Inferior parietal cortex (tissue), 1 donor: ENCODE results near the gene LAMA4.

Experiments used
- DNase-seq: peaks from one replicate; pipeline ENCODE4 v3.0.0-alpha.2; 2016; ENCODE audit errors: extremely low spot score

The LAMA4 gene

DNA sequence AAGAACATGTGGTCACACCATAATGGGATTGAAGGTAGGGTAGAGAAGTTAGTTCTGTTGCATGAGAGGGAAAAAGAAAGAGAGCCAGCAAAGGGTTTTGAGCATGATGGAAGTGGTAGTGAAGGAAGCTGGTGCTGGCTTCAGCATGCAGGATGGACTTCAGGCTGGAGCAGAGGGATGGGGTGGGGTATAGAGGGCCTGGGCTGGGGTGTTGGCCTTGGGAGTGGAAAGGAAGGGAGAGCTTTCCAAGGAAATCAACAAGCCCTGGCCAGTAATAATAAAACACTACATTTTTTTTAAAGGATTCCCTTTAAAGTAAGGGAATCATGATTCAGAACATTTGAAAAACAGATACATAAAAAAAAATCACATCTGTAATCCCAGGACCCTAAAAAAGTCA is 61.2 kb downstream of the LAMA4 start:
- no peak for DNase-seq

DNA sequence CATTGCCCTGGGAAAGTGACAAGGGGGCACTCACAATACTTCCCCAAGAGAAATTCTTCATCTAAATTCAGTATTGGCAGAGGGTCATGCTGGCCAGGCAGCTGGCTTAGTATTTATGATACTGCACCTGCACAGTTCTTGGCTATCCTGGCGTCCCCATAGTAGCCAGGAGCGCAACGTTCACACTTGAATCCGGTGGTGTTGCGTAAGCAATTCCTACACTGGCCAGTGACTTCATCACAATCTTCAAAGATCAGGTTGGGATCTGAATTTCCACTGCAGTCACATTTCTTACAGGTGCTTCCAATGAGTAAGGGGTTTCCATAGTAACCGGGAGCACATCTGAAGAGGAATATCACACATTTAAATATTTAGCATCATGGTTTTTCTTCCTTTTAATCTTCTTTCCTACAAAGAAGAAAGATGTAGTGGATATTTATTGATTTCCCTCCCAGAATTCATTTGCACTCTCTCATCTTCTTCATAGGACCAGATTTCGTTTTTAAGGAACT is 62.8 kb downstream of the LAMA4 start:
- no peak for DNase-seq

DNA sequence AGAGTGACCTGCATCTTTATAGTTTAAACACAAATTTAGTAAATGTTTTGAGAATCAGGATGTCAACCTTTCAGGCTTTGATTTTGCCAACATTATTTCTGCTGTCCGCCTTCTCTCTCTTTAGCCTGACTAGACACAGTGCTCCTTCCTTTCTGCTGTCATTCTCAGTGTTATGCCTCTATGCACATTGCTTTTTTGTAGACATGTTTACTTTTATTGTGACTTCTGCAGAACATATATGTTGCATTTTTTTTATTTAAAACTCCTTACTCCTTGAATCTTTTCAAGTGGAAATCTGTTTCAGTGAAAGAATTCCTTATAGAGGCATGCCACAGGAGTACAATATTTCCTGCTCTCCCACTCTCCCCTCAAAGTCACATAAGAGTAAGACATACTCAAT is 64.2 kb downstream of the LAMA4 start:
- DNase-seq, result no peak

DNA sequence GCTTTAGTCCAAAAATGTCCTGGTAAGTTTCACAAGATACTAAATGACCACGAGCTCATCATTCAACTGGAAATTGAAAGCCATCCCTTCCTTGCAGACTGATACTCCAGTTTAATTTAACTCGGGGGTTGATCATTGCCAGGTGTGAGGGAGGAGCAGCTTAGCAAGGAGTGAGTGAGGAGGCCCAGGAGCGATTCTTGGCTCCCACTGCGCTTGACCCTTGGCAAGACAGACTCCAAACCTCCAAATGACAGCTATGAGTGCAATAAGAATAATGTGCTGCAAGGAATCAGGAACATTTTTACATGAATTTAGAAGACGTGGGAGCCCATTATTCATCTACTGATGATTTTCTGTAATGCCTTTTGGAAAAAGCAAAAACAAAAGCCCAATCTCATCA is 64.9 kb downstream of the LAMA4 start:
- no peak for DNase-seq

DNA sequence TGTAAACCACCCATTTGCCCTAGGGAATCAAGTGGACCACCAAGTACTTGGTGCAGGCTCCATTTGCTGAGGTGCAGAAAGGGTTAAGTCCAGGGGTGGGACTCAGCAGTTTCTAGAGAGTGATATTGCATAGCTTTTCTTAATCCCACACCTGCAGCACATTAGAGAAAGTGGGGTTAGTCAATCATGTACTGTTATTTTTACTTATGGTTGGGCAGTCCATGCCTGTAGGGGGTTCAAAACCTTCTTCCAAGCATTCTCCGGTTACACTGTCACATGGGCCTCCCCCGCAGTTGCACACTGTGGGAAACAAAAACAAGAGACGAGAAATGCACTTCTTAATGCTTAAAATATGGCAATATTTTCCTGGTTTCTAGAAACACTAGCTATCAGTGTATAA is 65.5 kb downstream of the LAMA4 start:
- no peak for DNase-seq

DNA sequence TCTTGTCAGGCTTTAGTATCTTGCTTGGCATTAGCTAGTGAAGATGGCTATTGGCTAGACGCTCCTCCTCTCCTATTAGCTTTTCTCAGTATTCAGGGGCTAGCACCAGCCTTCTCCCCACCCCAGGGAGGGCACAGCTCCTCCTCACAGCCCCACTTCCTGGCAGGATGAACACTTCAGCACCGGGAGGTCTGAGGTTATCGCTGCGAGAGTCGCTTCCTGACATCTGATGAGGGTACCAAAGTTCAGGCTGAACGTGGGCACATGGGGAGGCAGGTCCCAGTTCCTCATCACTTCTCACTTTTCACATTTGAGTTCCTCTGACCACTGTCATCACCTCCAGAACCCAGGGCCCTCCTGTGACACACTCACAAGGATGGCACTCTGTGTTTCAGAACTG is 66.6 kb downstream of the LAMA4 start:
- DNase-seq, result no peak

DNA sequence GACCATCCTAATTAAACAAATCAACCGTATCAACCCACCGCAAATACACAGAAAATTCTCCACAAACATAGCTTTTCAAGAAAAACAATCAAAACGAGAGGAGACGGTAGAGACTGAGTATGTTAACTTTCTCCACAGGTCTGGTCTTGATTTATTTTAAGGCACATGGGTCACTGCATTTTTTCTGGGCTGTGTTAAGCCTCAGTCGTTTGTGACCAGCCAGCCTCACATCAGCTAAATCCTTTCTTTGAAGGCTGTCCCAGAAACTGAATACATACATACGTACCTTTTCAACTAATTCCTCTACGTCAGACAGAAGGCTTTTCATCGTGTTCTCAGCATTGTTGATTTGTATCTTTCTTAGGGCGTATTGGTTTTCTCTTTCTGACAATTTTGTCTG is 69.4 kb downstream of the LAMA4 start:
- DNase-seq, result no peak

DNA sequence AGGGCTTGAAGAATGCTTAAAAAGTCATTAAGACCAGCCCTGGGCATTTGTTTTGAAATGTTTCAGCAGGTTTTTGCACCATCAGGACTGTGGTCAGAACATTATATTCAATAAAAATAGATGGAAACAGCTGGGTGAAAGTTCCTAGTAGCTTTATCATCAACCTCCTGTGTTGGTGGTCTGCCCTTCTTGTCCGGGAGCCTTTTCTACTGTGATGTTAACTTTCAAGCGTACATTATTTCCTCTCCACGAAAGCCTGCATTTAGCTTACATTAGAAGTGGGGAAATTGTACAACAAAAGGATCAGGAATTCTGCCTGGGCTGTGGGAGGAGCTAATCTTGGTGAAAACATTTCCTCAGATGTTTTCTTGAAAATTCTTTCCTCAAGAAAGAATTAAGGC is 71.1 kb downstream of the LAMA4 start:
- DNase-seq, result no peak

DNA sequence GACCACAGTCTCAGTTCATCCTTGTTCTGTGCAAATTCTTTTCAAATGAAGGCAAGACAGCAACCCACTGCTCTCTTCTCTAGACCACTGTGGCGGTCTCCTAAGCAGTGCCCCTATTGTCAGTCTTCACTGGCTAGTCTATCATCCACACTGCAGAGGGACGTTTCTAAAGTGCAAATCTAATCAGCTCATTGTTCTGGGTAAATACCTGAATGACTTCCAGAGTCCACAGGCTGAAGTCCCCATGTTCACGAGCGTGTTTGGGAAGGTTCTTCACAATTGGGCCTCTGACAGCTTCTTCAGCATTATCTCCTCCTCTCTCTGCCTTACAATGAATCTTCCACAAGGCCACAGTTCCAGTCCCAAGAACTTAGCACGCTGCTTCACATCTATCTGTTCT is 73.2 kb downstream of the LAMA4 start:
- DNase-seq, result no peak

DNA sequence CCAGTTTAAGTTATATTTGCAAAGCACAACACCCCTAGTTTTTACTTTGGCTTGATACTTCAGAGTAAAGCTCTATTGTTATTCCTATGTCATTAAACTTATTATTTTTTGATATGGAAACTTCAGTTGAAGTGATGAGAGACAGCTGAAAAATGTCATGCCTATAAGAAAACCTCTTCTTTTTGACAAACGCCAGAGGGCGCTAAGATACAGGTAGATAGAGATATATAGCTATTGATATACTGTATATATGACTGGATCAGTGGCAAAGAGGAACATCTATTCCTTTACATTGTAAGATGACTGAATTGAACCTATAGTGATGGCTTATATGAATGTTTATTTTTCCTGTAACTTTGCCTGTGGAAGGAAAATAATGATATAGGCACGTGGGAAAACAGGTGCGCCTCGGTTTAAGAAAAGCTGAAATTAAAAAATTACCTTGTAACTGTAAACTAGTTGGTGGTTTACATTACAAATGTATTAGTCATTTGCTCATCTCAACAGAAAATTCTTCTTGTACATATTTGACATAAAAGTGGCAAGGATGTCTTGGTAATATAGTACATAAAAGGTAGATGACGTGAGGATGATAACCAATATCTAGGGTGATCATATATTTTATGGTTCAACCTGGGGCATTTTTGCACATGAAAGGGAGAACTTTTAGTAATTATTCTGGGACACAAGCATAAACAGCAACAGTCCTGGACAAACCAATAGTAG is 74.1 kb downstream of the LAMA4 start:
- DNase-seq, result peak; percentile 88

DNA sequence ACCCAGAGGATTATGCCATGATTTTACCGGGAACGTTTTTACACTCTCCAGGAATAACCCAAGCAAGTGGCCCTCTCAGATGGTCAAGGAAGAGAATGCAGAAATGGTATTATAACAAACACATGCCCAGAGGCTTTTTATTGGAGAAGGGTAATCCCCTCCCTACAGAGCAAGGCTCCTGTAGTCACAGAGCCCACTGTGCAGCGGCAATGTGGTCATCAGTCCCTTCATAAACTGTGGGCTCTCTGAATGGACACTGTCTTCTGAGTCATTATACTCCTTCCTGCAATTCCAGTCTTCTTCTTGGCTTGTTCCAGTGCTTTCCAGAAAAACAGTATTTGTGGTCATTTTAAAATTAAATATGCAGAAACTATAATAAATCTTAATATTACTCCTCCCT is 74.7 kb downstream of the LAMA4 start:
- no peak for DNase-seq

DNA sequence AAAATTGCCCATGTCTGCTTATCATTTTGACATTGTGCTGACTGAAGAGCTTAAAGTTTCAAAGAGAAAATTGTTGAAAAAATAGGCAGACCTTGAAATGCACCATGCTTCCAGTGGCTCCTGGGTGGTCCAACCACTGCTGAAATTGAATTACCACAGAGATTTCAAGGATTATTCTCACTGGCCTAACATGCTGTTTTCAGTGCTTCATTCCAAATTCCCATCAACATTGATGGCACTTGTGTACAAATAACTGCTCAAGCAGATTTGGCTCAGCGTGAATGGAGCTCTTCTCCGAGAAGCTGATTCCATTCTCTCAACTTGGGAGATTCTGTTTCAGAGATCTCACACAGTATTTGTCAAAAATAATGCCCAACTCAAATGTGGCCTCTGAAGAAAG is 75.5 kb downstream of the LAMA4 start:
- no peak for DNase-seq

DNA sequence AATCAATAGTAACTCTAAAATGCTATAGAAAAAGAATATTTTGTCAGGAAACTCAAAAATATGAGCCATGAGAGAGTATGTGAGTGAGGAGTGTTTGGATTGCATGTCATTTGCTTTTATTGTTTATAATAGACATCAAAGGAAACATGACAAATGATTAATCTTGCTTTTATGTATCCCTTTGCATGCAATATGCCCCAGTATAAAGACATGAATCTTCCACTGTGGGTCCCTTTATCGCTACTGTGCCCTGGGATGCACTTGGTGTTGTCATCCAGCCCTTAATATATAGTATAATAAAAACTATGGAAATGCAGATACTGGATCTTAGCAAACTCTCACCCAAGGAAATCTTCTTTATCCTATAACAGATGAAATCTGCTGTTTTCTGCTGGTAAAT is 77.3 kb downstream of the LAMA4 start:
- no peak for DNase-seq

DNA sequence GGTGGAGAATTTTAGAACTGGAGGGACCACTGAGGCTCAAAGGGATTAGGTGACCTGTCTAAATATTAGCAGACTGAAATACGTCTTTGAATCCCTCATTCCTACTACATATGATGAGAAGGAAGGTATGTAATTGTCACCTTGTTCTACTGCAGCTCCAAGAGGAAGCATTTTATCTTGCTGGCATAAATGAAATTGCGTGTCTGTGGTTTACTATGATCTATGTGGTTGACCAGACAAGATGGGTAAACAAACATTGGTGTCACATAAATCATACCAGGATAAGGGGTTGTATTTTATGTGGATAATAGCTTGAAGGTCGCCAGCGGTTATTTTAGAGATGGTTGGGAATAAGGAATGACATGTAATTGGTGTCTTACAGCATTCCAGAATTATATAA is 78.2 kb downstream of the LAMA4 start:
- no peak for DNase-seq

DNA sequence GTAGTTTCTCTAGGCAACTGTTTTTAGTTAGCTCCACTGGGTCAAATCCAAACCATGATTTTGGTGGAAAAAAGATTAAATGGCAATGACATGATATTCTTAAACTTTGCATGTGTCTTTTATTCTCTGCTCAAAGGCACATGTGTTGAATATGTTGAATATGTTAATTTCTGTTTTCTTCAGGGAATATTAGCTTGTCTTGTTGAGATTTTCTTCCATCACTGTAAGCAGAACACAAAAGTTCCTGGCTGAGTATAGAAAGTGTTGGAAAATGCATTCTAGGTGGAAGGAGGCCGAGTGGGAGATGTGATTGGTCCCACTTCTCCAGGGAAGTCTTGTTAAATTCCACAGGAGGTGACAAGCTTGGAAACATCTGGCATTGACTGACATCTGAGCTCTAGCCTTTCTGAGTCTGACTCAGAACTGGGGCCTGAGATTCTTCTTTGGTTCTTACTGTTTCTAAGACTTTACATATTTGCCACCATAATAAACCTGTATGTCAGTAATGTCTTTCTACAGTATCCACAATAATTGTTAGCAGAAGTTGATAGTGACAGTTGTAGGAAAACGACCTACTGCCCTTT is 81.1 kb downstream of the LAMA4 start:
- DNase-seq, result no peak

DNA sequence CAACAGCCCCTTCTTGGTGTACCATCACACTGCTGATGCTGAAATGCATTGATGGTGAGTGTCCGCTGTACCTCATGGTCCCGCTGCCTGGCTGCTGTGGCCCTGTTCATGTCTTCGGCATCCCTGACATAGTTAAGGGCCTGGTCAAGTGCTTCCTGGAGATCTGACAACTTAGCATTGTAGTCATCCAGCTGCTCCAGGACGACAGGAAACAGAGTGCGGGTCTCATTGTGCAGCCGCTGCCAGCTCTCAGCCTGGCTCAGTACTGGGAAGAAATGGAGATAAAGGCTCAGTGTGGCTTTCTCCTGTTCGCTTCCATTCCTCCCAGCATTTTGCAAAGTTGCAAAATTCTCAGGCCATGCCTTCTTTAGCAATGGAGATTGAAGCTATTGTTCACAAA is 81.8 kb downstream of the LAMA4 start:
- DNase-seq, result no peak

DNA sequence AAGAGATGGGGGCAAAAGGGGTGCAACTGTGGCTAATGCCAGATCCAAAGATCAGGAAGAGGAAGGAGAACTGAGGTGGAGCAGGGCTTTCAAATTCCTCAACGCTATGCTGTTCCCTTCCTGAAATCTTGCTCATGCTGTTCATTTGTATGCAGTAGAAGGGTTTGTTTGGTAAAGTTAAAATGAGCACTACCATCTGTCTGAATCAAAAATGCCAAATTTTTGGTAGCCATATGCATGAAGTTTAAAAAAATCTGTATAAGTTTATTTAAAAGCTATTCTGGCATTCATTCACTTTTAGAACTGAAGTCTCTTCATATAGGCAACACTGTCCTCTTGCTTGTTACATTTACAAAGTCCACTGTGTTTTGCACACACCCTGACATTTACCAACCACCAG is 84.8 kb downstream of the LAMA4 start:
- no peak for DNase-seq

DNA sequence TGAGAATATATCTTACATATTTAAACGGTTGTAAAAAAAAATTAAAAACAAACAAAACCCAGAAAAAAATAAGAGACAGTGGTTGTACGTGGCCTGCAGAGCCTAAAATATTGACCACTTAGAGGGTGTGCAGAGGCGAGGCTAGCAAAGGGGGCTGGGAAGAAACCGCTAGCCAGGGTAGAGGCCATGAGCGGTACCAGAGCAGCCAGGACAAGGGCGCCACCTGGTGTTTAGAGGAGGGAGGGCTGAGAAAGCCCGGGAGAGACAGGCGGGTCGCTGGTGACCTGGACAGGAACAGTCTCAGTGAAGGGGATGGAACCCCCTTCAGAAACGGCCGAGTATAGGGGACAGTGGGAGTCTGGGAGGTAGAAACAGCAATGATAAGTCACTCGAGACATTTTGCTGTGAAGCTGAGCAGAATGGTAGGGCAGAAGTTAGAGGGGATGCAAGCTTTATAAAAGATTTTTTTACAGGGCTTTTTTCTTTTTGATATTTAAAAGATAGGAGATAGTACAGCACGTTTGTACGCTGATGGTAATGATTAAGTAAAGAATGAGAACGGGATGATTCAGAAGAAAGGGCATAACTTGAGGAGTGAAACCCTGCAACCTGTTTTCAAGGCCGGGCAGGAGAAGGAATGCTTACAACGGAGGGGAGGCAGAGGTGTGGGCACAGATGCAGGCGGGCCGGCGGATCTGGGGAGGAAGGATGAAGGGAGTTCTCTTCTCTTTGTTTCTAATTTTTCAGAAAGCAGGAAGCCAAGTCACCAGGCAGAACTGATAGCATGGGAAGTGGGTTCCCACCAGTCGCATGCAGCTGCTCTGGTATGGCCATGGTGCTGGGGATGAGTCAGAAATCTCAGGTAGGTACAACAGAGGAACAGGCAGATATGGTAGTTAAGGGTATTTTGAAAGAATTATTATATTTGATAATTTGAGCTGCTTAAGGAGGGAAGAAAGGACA is 90.8 kb downstream of the LAMA4 start:
- peak; percentile 60 for DNase-seq

DNA sequence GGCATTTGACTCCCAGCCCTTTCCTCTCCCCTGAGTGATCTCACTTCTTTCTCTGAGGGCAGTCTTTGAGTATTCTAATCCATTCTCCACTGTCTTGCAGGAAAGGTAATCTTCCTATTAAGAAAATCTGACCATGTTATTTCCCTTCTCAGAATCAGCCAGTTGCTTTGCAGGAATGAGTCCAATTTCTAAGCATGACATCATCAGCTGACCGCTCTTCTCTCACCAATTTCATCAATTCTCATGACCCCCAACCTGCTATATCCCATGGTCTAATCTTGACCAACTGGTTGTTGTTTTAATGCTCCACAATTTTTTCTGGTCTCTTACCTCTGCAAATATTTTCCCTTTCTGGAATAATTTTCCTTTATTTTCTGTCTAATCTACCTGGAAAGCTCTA is 93.6 kb downstream of the LAMA4 start:
- no peak for DNase-seq

DNA sequence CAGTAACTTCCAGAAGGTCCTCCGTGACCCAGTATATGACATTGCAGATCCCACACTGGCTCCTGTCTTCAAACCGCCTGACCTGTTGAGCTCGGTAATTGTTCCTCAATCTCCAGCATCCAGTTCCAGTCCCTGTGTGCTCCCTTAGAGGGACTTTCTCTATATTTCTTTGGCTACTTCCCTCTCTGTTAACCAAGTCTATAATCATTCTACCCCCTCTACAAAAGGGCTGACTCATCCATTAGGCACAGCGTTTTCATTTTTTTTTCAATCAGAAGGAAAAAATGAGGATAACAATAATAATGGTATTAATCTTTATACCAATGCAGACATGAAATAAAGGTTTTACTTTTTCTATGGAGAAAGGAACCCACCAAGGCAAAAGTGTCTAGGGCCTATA is 97.7 kb downstream of the LAMA4 start:
- DNase-seq, result no peak

DNA sequence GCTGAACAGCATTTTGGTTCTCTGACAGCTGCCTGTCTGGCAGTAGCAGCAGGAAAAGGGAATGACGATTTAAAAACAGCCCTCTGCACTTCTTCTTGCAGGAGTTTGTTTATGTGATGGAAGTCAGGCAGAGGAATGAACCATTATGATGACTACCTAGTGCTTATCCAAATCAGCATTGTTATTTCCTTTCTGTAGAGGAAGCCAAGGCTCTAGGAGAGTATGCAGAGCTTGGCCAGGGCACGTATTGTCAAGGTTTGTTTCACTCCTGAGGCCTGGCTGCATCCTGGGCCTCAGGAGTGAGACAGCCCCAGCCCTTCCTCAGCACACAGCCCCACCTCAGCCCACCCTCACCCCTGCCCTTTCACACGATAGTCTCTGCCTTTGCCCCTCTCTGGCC is 98.5 kb downstream of the LAMA4 start:
- no peak for DNase-seq

DNA sequence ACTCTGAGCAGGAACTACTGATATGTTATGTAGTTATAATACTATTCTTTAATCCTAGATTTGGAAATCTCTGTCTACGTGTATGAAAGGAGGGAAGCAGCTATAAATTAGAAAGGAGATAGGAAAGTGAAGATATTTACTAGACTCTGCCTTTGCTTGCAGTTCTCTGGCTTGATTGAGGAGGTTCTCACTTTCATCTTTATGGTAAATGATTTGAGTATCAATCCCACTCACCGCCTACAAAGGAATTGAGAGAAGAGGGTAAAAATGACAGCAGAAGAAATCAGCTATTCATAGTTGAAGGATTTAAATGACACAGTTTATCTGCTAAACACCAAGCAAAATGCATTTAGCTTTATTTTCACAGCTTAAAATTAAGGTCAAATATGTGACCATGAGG is 99.7 kb downstream of the LAMA4 start:
- DNase-seq, result no peak
